ENCODE data around the gene IL20RA. TPM values are rescaled to one million over a fixed set of nuclear protein-coding genes. Genes with fewer than 3 reads are reported as not detected.

Gene IL20RA
- total and polyA plus RNA-seq, 2 of the 13 experiments (the other 11 are each of a cell fraction or from before 2014, with no cell fraction given): not detected

GRCh38 chr6:136958168-136958567 lies 86.6 kb downstream of the IL20RA start:
- in situ Hi-C loops (cut with HindIII; ENCODE audit: extremely low pct_ligation_motif_present, low pct_unique_long_range_greater_than_20kb): loop anchor here (25.0 kb wide), 1 partner anchor 679 kb away; no protein-coding TSS in a partner anchor
- FAIRE-seq (no peak), ATAC-seq (no peak), DNase-seq (ENCODE audit: low spot score) (no peak)
- 53% methylated on average over 5 of the region's 5 CpGs for WGBS (ENCODE audit: low lambda C conversion rate)
- no peaks in the 10 kb centered on the region for H3K36me3 ChIP-seq (replicated peaks in 1 of 2; ENCODE audit: control insufficient read depth in 1 of 2, insufficient read depth in 2 of 2, low read length in 2 of 2)
- intact Hi-C loops (cut with micrococcal nuclease; ENCODE audit: unreplicated experiment): no loop called here
- H3K27ac ChIP-seq (ENCODE audit: extremely low read length, insufficient read depth, low read length): no peak overlapping the region
- H3K4me2 ChIP-seq (ENCODE audit: low read depth, low read length): no peak overlapping the region
- no peaks in the 10 kb centered on the region for H3K9me3 ChIP-seq (ENCODE audit: low read length)
- H3K4me1 ChIP-seq (ENCODE audit: insufficient read depth, low read length): peaks cover 7% of the 10 kb centered on the region; the same call in 1 of the 2 replicates
- POLR2A ChIA-PET: no interaction called here
- CTCF ChIA-PET (ENCODE audit: low intra/inter-chr PET ratio, low total read pairs): no interaction called here
- no peaks in the 10 kb centered on the region for H4K20me1 ChIP-seq (ENCODE audit: insufficient read depth, low read length)
- H2AFZ ChIP-seq (ENCODE audit: low read length): no peak overlapping the region
- no peaks in the 10 kb centered on the region for H3K79me2 ChIP-seq (ENCODE audit: insufficient read depth, low read length)
- H3K27me3 ChIP-seq (ENCODE audit: control insufficient read depth in 1 of 2, insufficient read depth in 2 of 2, low read length in 2 of 2): peaks cover 4 to 26% of the 10 kb centered on the region in 2 experiments; a peak in 3 of 5 replicates
- TF ChIP-seq ETV6 (CRISPR knock-in tag; conservative IDR thresholded peaks at IDR 0.05) (no peak), GRHL1 (CRISPR knock-in tag; conservative IDR thresholded peaks at IDR 0.05) (no peak), HOXA9 (CRISPR knock-in tag; IDR thresholded peaks at IDR 0.05; ENCODE audit: borderline replicate concordance) (no peak), RBM22 (optimal IDR thresholded peaks at IDR 0.05; ENCODE audit: low read length) (no peak), ZFP1 (CRISPR knock-in tag; IDR thresholded peaks at IDR 0.05) (no peak), HES4 (CRISPR knock-in tag; IDR thresholded peaks at IDR 0.05; ENCODE audit: borderline replicate concordance) (no peak), NR2F6 (IDR thresholded peaks at IDR 0.05) (no peak), NR2F6 (CRISPR knock-in tag; IDR thresholded peaks at IDR 0.05) (no peak), SMARCC2 (IDR thresholded peaks at IDR 0.05) (no peak), ZFYVE20 (CRISPR knock-in tag; IDR thresholded peaks at IDR 0.05; ENCODE audit: borderline replicate concordance, low read depth) (no peak), GATAD2A (CRISPR knock-in tag; IDR thresholded peaks at IDR 0.05) (no peak), TOPORS (CRISPR knock-in tag; IDR thresholded peaks at IDR 0.05) (no peak), U2AF1 (optimal IDR thresholded peaks at IDR 0.05; ENCODE audit: low read depth, low read length) (no peak)
- TF ChIP-seq, protein P1, sequence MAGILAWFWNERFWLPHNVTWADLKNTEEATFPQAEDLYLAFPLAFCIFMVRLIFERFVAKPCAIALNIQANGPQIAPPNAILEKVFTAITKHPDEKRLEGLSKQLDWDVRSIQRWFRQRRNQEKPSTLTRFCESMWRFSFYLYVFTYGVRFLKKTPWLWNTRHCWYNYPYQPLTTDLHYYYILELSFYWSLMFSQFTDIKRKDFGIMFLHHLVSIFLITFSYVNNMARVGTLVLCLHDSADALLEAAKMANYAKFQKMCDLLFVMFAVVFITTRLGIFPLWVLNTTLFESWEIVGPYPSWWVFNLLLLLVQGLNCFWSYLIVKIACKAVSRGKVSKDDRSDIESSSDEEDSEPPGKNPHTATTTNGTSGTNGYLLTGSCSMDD (CRISPR knock-in tag; IDR thresholded peaks at IDR 0.05): no peak
- TF ChIP-seq, protein P2, sequence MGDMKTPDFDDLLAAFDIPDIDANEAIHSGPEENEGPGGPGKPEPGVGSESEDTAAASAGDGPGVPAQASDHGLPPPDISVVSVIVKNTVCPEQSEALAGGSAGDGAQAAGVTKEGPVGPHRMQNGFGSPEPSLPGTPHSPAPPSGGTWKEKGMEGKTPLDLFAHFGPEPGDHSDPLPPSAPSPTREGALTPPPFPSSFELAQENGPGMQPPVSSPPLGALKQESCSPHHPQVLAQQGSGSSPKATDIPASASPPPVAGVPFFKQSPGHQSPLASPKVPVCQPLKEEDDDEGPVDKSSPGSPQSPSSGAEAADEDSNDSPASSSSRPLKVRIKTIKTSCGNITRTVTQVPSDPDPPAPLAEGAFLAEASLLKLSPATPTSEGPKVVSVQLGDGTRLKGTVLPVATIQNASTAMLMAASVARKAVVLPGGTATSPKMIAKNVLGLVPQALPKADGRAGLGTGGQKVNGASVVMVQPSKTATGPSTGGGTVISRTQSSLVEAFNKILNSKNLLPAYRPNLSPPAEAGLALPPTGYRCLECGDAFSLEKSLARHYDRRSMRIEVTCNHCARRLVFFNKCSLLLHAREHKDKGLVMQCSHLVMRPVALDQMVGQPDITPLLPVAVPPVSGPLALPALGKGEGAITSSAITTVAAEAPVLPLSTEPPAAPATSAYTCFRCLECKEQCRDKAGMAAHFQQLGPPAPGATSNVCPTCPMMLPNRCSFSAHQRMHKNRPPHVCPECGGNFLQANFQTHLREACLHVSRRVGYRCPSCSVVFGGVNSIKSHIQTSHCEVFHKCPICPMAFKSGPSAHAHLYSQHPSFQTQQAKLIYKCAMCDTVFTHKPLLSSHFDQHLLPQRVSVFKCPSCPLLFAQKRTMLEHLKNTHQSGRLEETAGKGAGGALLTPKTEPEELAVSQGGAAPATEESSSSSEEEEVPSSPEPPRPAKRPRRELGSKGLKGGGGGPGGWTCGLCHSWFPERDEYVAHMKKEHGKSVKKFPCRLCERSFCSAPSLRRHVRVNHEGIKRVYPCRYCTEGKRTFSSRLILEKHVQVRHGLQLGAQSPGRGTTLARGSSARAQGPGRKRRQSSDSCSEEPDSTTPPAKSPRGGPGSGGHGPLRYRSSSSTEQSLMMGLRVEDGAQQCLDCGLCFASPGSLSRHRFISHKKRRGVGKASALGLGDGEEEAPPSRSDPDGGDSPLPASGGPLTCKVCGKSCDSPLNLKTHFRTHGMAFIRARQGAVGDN (CRISPR knock-in tag; IDR thresholded peaks at IDR 0.05): no peak
- TF ChIP-seq, protein P3, sequence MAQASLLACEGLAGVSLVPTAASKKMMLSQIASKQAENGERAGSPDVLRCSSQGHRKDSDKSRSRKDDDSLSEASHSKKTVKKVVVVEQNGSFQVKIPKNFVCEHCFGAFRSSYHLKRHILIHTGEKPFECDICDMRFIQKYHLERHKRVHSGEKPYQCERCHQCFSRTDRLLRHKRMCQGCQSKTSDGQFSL (CRISPR knock-in tag; IDR thresholded peaks at IDR 0.05): no peak
- H3K9ac ChIP-seq (ENCODE audit: insufficient read depth, low read depth, low read length): no peak overlapping the region
- H3K4me3 ChIP-seq (replicated peaks in 1 of 3; ENCODE audit: insufficient read depth in 1 of 3, low read depth in 2 of 3, low read length in 3 of 3): no peak overlapping the region
- BruUV-seq (replicated peaks): no TSS peak
